Left lung (tissue), 10 donors: ENCODE results near the gene CDKN1C. TPM values are rescaled to one million over a fixed set of nuclear protein-coding genes. Genes with fewer than 3 reads are reported as not detected.
A peak's percentile ranks its signal among the peaks of the same experiment; 100 is the strongest.

Experiments used
- ATAC-seq: fragments of 200-7000 bp; cut with Tn5 transposase; one replicate; pipeline ENCODE4 v1.9.1; 2020; ENCODE audit warnings: moderate library complexity
- DNase-seq, 4 donors: peaks; one replicate each; pipeline ENCODE4 v3.0.0-alpha.2; 2013 to 2020
- H3K27ac ChIP-seq, 2 donors: fragments of 200-600 bp; sonication (generic) in 1 of 2; one replicate each; pipeline versions ENCODE4 v1.5.0 to v1.8.0; 2020 to 2021
- H3K27me3 ChIP-seq, 2 donors: fragments of 200-600 bp; sonication (generic) in 1 of 2; one replicate each; pipeline versions ENCODE4 v1.5.0 to v1.8.0; 2020 to 2021
- H3K36me3 ChIP-seq, 2 donors: fragments of 200-600 bp; sonication (generic) in 1 of 2; one replicate each; pipeline versions ENCODE4 v1.5.0 to v1.8.0; 2020 to 2021
- H3K4me1 ChIP-seq, 2 donors: fragments of 200-600 bp; one replicate each; pipeline ENCODE4 v1.8.0; 2021
- H3K4me3 ChIP-seq, 2 donors: fragments of 200-600 bp; sonication (generic) in 1 of 2; one replicate each; pipeline versions ENCODE4 v1.5.0 to v1.8.0; 2020 to 2021; ENCODE audit warnings: mild to moderate bottlenecking in 1 of 2
- H3K9me3 ChIP-seq, 2 donors: fragments of 200-600 bp; sonication (generic) in 1 of 2; one replicate each; pipeline versions ENCODE4 v1.5.0 to v1.8.0; 2020 to 2021
- intact Hi-C, 2 donors: fragments of 100-400 bp; cut with DNase I; formaldehyde crosslinking; loops; one replicate each; pipeline versions ENCODE4 v1.11.2 to v1.14.2; 2022
- polyA plus RNA-seq, 6 donors: library from polyadenylated mRNA; unstranded; fragments of 120-200 nt; gene quantifications; one replicate each; pipeline ENCODE4 v1.2.1, GENCODE V29; 2013; ENCODE audit not compliant: insufficient read length in 6 of 6
- total RNA-seq, 2 donors: library from RNA; stranded (reverse); fragmentation: NEBNext Ultra II Directional; extraction: Animal tissue kit (Norgen Biotek cat#: 25700); gene quantifications; one replicate each; pipeline ENCODE4 v1.2.1, GENCODE V29; 2021
- TF ChIP-seq, protein P1 (sequence below), 2 donors: fragments of 200-600 bp; sonication (generic) in 1 of 2; IDR thresholded peaks; one replicate each; pipeline versions ENCODE4 v1.5.0 to v1.8.0; 2021; ENCODE audit warnings: antibody characterized with exemption in 2 of 2
- donor health status: DM: no; HTN: yes; CAD: no.
- donor health status: DM: no; HTN: no; CAD: no.

Gene CDKN1C
- total and polyA plus RNA-seq, 8 donors: 18.0 to 90.1 (median 67.6) TPM

DNA sequence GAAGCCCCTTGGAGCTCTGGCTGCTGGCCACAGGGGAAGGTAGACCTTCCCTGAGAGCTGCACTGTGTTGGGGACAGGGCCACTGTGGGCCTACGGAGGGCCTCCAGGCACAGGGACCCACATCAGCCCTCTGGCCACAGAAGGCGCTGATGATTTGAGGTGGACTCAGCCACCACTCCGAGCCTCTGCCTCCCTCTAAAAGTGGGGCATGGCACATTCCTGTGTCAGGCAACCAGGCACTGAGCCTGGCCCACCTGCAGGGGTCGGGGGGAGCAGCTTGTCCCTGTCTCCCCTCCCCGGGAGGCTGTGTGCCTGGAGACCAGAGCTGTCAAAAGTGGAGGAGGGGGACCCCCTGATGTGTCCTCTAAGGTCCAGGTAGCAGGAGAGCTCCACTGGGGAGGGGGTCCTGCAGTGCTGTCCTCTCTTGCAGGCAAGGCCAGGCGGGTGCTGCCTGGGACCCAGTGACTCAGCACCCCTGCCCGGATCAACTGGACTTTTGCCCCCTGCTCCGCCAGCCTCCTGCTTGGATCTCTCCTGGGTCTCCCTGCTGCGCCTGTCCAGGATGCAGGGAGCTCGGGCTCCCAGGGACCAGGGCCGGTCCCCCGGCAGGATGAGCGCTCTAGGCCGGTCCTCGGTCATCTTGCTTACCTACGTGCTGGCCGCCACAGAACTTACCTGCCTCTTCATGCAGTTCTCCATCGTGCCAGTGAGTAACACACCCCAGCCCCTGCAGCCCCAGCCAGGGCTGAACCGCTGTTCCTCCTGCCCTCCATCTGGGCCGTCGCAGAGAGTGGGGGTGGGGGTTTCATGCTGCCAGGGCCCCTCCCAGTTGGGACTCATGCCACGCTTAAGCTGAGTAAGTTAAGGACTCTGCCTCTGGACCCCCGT is 17.5 kb upstream of the CDKN1C start:
- H3K4me1 ChIP-seq: peaks cover 12 to 53% of the 10 kb centered on the region in 2 donors
- TF ChIP-seq, protein P1, sequence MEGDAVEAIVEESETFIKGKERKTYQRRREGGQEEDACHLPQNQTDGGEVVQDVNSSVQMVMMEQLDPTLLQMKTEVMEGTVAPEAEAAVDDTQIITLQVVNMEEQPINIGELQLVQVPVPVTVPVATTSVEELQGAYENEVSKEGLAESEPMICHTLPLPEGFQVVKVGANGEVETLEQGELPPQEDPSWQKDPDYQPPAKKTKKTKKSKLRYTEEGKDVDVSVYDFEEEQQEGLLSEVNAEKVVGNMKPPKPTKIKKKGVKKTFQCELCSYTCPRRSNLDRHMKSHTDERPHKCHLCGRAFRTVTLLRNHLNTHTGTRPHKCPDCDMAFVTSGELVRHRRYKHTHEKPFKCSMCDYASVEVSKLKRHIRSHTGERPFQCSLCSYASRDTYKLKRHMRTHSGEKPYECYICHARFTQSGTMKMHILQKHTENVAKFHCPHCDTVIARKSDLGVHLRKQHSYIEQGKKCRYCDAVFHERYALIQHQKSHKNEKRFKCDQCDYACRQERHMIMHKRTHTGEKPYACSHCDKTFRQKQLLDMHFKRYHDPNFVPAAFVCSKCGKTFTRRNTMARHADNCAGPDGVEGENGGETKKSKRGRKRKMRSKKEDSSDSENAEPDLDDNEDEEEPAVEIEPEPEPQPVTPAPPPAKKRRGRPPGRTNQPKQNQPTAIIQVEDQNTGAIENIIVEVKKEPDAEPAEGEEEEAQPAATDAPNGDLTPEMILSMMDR (IDR thresholded peaks at IDR 0.05): no peak
- no peaks in the 10 kb centered on the region for H3K9me3 ChIP-seq
- ATAC-seq (no peak), DNase-seq (no peak)
- H3K27me3 ChIP-seq: no peaks in the 10 kb centered on the region
- intact Hi-C loops: no loop called here
- peak overlapping the region in 1 of 2 donors; percentile 91 for H3K27ac ChIP-seq
- H3K36me3 ChIP-seq: no peaks in the 10 kb centered on the region
- H3K4me3 ChIP-seq: peak overlapping the region; percentile 71 to 73

DNA sequence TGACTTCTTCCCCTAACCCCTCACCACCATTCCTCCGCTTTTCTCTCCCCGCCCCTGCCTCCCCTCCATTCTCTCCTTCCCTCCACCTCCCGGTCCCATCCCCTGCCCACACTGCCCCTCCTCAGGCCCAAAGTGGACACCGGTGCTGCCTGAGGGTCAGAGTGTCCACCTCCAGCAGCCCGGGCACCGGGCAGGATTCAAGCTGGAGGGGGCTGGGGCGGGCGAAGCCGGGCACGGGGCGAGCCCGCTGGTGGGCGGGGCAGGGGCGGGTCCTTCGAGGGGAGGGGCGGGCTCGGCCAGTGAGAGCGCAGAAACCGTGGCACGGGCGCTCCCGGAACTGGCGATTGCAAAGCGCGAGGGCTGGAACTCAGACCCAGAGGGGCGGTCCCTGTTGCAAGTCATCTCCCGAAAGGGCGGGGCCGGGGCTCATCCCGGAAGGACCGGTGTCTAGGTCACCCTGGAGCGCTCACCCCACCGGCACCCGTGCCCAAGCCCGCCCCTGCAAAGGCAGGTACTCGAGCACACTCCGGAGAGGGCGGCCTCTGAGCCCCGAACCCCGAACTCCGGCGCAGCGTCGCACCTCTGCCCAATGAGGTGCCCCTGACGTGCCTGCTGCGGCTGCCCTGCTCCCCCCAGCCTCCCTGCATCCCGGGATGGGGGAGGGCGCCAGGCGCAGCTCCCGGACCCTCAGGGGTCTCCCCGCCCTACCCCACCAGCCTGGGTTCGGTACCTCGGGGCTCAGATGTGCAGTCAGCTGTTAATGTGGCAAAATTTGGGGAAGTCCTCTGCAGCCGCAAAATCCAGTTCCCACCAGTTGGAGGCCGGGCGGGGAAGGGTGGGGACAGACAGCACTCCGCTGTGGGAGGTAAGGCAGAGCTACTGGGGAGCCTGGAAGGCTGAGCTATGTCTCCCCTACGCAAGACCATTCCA is 16.5 kb upstream of the CDKN1C start:
- Histone ChIP-seq H3K4me1 (peaks cover 12 to 60% of the 10 kb centered on the region in 2 donors), H3K36me3 (no peaks in the 10 kb centered on the region)

DNA sequence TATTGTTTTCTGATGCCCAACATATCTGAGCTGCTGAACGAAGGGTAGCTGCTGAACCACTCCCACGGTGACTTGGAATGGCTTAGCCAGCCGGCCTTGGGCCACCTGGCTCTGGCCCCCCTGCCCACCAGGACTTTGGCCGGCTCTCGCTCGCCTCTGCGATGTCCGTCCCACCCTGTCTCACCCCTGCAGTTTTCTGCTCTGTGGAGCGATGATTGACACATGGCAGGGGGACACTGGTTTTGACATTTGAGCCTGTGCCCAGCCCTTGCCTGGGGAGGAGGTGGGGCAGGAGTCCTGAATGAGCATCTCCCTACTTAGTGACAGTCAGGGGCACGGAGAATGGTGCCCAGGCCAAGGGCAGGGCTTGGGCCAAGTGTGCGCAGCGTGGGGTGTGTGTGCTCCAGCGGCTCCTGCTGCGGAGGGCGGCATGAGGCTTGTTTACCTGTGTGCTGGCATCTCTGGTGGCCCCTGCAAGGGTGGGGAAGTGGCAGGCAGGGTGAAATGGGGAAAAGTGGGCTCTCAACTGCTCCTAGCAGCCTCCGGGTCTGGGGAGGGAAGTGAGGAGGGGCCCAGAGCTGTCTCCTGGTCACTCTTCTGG is 15.7 kb upstream of the CDKN1C start:
- Histone ChIP-seq H3K9me3 (no peaks in the 10 kb centered on the region), H3K36me3 (no peaks in the 10 kb centered on the region), H3K27me3 (no peaks in the 10 kb centered on the region), H3K4me1 (peaks cover 12 to 60% of the 10 kb centered on the region in 2 donors), H3K4me3 (peak overlapping the region; percentile 71 to 73), H3K27ac (peak overlapping the region in 1 of 2 donors; percentile 91)
- ATAC-seq (no peak), DNase-seq (no peak)
- intact Hi-C loops: no loop called here
- TF ChIP-seq, protein P1 (IDR thresholded peaks at IDR 0.05): no peak

More for the DNA sequence above, 16.5 kb upstream of the CDKN1C start:
- TF ChIP-seq, protein P1 (IDR thresholded peaks at IDR 0.05): no peak
- no peaks in the 10 kb centered on the region for H3K27me3 ChIP-seq
- peak; percentile 91 for ATAC-seq
- no peaks in the 10 kb centered on the region for H3K9me3 ChIP-seq
- H3K4me3 ChIP-seq: peak overlapping the region; percentile 71 to 73
- peak overlapping the region; percentile 77 to 91 for H3K27ac ChIP-seq
- intact Hi-C loops: no loop called here
- DNase-seq: peak; percentile 74 to 99 (median 95)

DNA sequence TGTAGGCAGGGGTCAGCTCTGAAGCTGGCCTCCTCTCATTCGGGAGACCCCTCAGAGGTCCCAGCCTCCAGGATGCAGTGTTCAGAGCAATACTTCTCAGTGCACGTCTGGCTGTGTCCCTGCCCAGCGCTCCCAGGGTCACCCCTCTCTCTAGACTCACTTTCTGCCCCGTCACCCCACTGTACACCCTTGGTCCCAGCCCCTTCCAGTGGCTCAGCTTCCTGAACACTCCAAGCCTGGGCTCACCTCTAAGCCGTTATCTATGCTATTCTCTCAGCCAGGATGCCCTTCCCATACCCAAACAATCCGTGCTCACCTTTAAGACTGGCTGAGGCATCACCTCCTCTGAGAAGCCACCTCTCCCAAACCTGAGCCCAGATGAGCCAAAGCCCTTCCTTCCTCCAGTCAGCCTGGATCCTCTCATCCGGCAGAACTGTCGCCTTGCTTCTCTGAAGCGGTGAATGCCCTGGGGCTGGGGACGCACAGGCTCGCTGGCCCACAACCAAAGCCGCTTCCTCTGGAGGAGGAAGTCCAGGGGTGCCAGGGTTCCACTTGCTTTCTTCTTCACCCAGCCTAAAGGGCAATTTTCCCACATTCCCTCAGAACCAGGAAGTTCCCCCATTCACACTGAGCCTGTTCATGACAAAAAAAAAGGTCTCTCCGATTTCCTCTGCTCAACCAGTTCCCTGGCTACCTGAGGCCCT is 13.7 kb upstream of the CDKN1C start:
- DNase-seq (peak in 2 of 4 donors; percentile 74 to 84), ATAC-seq (peak; percentile 0)
- Histone ChIP-seq H3K9me3 (no peaks in the 10 kb centered on the region), H3K36me3 (no peaks in the 10 kb centered on the region), H3K4me3 (peak overlapping the region in 1 of 2 donors; percentile 26), H3K4me1 (peaks cover 12 to 58% of the 10 kb centered on the region in 2 donors), H3K27ac (peak overlapping the region; percentile 76 to 89), H3K27me3 (no peaks in the 10 kb centered on the region)
- TF ChIP-seq, protein P1 (IDR thresholded peaks at IDR 0.05): no peak
- intact Hi-C loops: no loop called here
